ENCODE measurements around the gene WSB2.
A peak's percentile ranks its signal among the peaks of the same experiment; 100 is the strongest.

Gene WSB2

GRCh38 chr12:118061873-118062843 lies 1.2 kb upstream of the WSB2 start:
- peak; percentile 20 for DNase-seq

DNA sequence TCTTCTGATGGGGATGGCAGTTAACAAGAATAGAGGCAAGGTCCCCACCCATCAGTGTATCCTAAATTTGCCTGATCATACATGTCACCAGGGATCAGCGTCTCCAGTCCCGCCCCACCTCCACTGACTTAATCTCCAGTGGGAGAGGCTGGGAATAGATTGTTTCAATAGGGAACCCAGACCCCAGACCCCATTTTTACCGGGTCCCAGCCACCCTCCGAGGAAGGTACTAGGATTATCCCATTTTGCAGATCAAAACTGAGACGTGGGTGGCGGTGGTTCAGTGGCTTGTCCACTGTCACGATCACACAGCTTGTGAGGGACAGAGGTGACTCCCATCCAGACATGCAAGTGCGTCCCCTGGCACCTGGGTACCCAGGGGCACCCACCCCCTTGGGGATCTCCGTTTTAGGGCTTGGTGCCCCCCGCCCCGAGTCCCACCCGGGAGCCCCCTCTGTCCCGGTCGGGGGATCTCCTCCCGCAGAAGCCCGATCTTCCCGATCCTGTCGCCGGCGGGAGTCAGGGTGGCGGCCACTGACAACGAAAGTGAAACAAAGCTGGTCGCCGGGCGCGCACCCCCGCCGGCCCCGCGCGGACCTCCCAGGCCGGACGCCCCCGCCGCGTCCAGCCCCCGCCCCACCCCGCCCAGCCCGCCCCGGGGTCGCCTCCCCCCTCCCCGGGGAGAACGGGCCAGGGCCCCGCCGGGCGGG lies 523 bp downstream of the WSB2 start:
- no peak for DNase-seq

DNA sequence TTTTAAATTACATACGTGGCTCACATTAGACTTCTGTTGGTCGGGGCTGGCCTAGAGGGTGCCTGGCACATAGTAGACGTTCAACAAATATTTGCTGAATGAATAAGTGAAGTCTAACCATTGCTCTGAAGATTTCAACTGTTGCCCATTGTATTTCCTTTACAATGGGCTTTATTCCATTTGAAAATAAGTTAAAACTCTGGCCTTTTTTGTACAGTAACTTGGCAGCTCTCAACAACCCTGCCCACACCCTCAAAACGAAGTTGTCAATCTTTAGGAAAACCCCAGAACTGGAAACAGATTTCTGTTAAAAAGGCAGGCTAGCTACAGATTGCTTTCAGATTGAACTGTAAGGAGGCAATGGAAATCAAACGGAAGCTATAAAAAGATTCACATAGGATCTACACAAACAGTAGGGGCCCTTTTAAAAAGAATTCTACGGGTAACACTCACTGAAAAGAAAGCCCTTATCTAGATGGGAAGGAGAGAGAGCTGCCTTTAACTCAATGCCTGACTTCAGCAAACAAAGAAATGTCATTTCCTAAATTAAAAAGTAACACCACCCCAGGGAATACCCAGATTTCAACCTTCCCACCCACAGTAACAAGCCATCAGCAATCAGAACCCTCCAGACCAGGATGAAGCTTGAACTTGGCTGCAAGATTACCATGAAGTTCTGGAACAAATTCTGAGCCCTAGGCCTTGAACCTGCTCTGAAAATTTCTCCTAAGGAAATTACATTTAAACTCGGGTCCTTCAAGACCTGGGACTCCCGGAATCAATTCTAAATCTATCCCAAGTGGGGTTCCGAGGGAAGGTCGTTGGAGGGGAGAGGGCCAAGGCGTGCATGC lies 1.4 kb downstream of the WSB2 start:
- DNase-seq = no peak

DNA sequence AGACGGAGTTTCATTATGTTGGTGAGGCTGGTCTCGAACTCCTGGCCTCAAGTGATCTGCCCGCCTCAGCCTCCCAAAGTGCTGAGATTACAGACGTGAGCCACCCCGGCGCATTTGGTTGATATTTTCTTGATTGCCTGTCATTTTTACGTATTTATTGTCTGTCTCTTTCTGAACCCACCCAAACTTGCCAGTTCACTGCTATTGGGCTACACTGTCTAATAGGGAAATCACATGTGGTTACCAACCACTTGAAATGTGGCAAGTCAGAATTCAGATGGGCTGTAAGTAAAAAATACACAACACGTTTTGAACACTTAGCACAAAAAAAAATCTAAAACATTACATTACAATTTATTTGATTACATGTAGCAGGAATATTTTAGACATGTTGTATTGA lies 2.1 kb downstream of the WSB2 start:
- DNase-seq = no peak

- no peak for DNase-seq
These were observed 2.8 kb downstream of the WSB2 start for GRCh38 chr12:118058227-118058626.

GRCh38 chr12:118055865-118056773 lies 4.9 kb downstream of the WSB2 start:
- no peak for DNase-seq

DNA sequence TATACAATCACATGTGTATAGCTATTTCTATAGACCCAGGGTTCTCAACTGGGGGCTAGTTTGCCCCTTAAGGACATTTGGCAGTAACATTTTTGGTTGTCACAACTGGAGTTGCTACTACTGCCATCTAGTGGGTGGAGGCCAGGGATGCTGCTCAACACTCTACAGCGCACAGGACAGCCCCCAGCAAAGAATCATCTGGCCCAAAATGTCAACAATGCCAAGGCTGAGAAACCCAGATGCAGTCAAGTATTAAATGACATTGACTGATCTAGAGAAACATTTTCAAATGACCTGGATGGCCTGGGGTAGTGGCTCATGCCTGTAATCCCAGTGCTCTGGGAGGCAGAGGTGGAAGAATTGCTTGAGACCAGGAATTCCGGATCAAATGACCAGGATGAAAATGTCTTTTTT lies 5.8 kb downstream of the WSB2 start:
- peak; percentile 61 for DNase-seq

DNA sequence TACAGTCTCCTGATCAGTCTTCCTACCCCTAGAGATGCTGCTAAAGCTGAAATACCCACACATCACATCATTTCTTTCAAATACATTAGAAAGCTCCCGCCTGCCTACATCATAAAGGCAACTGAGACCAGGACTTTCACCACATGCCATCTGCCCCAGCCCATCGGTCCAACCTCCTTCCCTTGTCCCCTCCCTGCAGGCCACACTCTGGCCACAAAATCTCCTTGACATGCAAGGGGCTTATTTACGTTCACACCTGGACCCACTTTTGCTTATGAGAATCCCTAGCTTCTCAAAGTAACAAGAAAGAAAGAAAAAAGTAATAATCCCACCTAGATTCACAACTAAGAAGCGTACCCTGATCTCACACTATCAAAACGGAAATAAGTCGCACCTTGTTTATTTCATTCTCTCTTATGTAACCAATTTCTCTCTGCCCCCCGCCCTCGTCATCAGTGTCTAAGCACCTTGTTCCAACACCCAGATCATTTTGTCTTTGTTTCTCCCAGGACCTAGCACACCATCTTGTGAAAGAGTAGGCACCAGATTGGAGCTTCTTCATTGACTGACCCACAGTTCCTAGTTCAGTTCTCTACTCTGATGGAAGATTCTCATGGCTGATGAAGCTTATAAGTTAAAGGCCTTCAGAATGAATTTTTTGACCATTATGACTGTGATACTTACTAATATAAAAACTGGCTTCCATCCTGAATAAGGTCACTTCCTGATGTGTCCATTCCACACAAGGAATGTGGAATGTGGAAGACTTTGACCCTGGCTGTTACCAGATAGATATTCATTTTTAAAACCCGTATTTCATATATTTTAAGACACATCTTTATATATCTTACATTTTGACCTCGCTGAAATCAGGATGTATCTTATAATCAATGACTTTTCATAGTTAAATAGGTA lies 7.7 kb downstream of the WSB2 start:
- DNase-seq = no peak

GRCh38 chr12:118052324-118053070 lies 8.5 kb downstream of the WSB2 start:
- DNase-seq = no peak

DNA sequence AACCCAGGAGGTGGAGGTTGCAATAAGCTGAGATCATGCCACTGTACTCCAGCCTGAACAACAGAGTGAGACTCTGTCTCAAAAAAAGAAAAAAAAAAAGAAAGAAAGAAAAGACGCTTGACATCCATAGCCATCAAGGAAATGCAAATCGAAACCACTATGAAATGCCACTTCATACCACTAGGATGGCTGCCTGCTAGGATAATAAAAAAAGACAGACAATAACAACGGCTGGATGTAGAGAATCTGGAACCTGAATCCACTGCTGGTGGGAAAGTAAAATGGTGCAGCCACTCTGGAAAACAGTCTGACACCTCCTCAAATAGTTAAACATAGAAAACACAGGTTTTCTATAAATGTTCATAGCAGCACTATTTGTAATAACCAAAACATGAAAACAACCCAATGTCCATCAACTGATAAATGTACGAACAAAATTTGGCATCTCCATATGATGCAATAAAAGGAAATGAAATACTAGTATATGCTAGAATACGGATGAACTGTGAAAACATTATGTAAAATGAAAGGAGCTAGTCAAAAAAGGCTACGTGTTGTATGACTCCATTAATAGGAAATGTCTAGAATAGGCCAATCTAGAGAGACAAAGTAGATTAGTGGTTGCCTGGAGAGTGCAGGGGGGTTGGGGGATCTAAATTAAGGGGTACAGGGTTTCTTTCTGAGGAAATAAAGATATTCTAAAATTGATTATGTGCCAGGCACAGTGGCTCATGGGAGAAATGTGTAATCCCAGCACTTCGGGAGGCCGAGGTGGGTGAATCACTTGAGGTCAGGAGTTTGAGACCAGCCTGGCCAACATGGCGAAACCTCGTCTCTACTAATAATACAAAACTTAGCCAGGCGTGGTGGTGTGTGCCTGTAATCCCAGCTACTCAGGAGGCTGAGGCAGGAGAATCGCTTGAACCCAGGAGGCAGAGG lies 9.7 kb downstream of the WSB2 start:
- no peak for DNase-seq

DNA sequence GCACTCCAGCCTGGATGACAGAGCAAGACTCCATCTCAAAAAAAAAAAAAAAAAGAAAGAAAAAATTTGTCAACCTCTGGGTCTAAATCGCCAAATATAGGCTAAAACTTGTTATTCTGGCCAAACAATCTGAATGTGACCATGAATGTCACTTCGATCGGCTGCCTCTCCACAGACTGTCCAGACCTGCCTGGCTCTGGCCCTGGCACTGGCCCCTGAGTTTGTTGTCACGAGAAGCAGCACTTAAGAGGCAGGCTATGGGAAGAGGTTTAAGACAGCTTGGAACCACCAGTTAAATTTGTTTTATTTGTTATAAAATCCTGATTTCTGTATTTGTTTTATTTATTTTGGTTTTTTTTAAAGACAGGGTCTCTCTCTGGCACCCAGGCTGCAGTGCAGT lies 14.5 kb downstream of the WSB2 start:
- DNase-seq = no peak

DNA sequence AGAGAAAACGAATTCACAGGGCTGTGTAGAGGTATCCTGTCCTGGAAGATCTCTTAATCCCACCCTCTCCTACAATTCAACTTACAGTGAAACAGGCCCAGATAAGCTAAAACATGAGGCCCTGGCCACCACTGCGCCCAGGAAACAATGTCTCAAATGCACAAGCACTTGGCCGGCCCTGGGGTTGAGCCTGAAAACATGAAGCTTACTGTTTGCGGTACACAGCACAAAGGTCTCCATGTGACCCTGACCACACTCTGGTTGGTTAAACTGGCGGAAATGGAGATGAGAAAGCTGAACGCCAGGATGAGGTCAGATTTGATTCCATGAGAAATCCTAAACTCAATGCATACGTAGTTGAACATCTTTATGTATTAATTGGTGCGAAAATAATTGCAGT lies 16.4 kb downstream of the WSB2 start:
- DNase-seq = no peak

DNA sequence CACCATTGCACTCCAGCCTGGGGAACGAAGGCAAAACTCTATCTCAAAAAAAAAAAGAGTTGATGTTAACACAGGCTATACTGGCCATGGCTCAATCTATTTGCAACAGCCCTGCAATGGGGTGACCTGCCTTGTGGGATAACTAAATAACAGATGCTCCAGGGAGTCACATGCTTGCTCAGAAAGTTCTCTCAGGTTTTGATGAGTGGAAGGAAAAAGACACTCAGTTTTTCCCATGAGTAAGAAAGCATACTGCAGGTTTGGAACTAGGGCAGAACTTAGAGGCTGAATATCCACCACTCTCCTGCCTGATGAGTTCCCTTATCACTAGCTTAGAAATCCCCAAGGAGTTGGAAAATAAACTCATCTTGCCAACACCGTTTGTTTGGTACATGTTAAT lies 16.9 kb downstream of the WSB2 start:
- DNase-seq = no peak

GRCh38 chr12:118042091-118042490 lies 18.9 kb downstream of the WSB2 start:
- no peak for DNase-seq

- DNase-seq = no peak
These were observed 22.8 kb downstream of the WSB2 start for GRCh38 chr12:118038137-118038536.

- DNase-seq = no peak
These were observed 24.1 kb downstream of the WSB2 start for GRCh38 chr12:118036672-118037411.

DNA sequence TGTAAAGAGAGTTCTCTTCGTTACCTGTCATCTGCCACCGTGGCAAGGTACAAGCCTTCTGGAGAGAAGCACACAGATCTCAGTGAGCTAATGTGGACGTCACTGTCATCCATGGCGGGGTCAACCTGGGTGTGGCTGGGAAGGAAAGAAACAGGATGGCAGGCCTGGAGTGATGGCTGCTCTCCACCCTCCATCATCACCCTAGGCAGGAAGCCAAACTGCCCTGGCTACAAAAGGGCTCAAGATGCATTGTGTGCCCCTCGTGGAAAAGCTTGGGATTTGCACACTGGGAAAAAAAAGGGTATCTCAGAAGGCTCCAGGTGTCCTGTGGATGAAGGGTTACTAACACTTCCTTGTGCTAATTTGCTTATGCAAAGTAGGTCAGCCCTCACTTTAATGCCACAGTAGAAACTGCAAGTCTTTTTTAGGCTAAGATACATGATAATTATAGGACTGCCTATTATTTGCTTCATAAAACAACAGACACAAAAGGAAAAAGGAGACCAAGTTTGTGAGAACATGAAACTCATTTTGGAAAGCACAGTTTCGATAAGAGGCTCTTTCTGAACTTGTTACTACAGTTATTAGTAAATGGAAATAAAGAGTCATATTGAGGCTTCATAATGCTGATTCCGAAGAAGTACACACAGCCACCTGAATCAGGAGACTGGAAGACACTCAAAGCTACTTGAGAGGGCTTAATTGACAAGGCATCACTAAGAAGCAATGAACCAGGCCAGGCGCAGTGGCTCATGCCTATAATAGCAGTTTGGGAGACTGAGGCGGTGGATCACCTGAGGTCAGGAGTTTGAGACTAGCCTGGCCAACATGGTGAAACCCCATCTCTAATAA lies 25.6 kb downstream of the WSB2 start:
- DNase-seq = peak; percentile 16
